ENCODE results near the gene VAV1. TPM values are rescaled to one million over a fixed set of nuclear protein-coding genes. Genes with fewer than 3 reads are reported as not detected.
A peak's percentile ranks its signal among the peaks of the same experiment; 100 is the strongest.

Gene VAV1
- total and polyA plus RNA-seq, 9 of the 15 experiments (the other 6 are each of a cell fraction or from before 2014, with no cell fraction given), result 0.46 to 20.1 (median 11.1) TPM

DNA sequence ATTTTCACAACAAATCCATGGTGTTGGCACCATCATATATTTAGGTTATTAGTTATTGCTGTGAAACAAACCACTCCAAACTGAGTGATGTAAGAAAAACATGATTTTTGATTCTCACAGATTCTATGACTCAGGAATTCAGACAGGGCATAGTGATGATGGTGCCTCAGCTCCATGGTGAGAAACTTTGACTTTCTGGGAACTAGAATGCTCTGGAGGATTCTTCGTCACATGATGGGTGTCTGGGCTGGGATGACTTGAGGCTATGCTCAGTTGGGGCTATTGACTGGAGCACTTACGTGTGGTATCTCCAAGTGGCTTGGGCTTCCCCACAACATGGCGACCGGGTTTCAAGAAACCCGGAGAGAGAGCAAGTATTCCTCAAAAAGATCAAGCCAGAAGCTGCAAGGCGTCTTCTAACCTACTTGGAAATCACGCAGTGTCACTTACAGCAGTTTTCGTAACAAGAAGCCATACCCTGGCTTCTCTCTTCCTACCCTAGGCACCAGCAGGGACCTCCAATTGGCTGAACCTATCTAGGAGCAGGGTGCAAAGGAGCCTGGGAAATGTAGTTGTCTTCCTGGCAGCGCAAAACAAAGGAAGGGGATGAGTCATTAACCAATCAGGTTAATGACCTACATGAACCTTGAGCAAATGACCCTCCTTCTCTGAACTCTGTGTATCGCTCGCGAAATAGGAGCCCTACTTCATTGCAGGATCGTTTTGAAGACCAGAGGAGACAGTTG, 22.4 kb downstream of the VAV1 start:
- no peak for FAIRE-seq
- peak; percentile 47; the same call in 2 of the 3 replicates for ATAC-seq
- intact Hi-C loops (cut with micrococcal nuclease), result no loop called here
- peaks cover 3% of the 10 kb centered on the region for H3K9me3 ChIP-seq (replicated peaks; ENCODE audit: control insufficient read depth, insufficient read depth, low read depth, low read length)
- ChIA-PET POLR2A (interaction anchor here (0.6 kb wide), 1 partner anchor 29 kb away, joined by 3 read pairs; no protein-coding TSS in a partner anchor), CTCF (ENCODE audit: low intra/inter-chr PET ratio) (no interaction called here)
- H3K4me1 ChIP-seq (replicated peaks in 1 of 2; ENCODE audit: control insufficient read depth in 2 of 2, insufficient read depth in 2 of 2, low read length in 2 of 2), result no peaks in the 10 kb centered on the region
- no peak overlapping the region for H3K4me3 ChIP-seq
- H3K27me3 ChIP-seq (ENCODE audit: control insufficient read depth in 2 of 2, insufficient read depth in 2 of 2, low read length in 2 of 2), result no peaks in the 10 kb centered on the region
- TF ChIP-seq ZNF766 (CRISPR knock-in tag; conservative IDR thresholded peaks at IDR 0.05) (peak; percentile 65; the same call in 1 of the 2 replicates), KAT8 (IDR thresholded peaks at IDR 0.05; ENCODE audit: low read depth) (no peak), FOXJ2 (tag; IDR thresholded peaks at IDR 0.05) (no peak), CBX3 (IDR thresholded peaks at IDR 0.05; ENCODE audit: borderline replicate concordance in 1 of 2, low read length in 2 of 2) (peak in 1 of 2 experiments; percentile 51; a peak in 1 of 3 replicates), YY1 (IDR thresholded peaks at IDR 0.05; ENCODE audit: borderline replicate concordance in 1 of 3, control insufficient read depth in 1 of 3, extremely low read depth in 1 of 3, insufficient read depth in 3 of 3, insufficient read length in 1 of 3, insufficient replicate concordance in 2 of 3, low read depth in 1 of 3, low read length in 2 of 3) (peak in 2 of 3 experiments; percentile 38 to 83), ZNF143 (CRISPR knock-in tag; IDR thresholded peaks at IDR 0.05) (peak; percentile 74), SIX5 (IDR thresholded peaks at IDR 0.05; ENCODE audit: borderline replicate concordance in 1 of 2, insufficient read depth in 1 of 2, low read depth in 1 of 2, low read length in 2 of 2) (peak in 1 of 2 experiments; percentile 22; a peak in 1 of 4 replicates), TRIM28 (IDR thresholded peaks at IDR 0.05) (peak; percentile 69; the same call in 1 of the 2 replicates), FOS (IDR thresholded peaks at IDR 0.05; ENCODE audit: extremely low read depth, insufficient read length) (peak; percentile 4), JUND (IDR thresholded peaks at IDR 0.05; ENCODE audit: borderline replicate concordance, low read depth, low read length) (peak; percentile 31; the same call in 1 of the 2 replicates), JUND (tag; IDR thresholded peaks at IDR 0.05; ENCODE audit: borderline replicate concordance, low read depth, low read length) (no peak), HCFC1 (IDR thresholded peaks at IDR 0.05; ENCODE audit: low read depth, low read length) (peak; percentile 68), HNRNPUL1 (IDR thresholded peaks at IDR 0.05; ENCODE audit: low read length) (no peak), FOSL1 (tag; conservative IDR thresholded peaks at IDR 0.05) (peak; percentile 30; the same call in 1 of the 2 replicates), POLR2G (IDR thresholded peaks at IDR 0.05; ENCODE audit: low read depth, low read length) (no peak)
- TF ChIP-seq, protein P1, sequence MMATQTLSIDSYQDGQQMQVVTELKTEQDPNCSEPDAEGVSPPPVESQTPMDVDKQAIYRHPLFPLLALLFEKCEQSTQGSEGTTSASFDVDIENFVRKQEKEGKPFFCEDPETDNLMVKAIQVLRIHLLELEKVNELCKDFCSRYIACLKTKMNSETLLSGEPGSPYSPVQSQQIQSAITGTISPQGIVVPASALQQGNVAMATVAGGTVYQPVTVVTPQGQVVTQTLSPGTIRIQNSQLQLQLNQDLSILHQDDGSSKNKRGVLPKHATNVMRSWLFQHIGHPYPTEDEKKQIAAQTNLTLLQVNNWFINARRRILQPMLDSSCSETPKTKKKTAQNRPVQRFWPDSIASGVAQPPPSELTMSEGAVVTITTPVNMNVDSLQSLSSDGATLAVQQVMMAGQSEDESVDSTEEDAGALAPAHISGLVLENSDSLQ (IDR thresholded peaks at IDR 0.05), result no peak
- no peak overlapping the region for H3K4me2 ChIP-seq (ENCODE audit: insufficient read depth, low read length)
- no peak overlapping the region for H2AFZ ChIP-seq (ENCODE audit: low read depth, low read length)
- 50% methylated on average over 12 of the region's 13 CpGs for WGBS (ENCODE audit: insufficient coverage, low coverage, missing lambda C conversion rate)
- in situ Hi-C loops (cut with MboI), result no loop called here
- no TSS peak for BruUV-seq (replicated peaks)
- no peak overlapping the region for H3K27ac ChIP-seq (ENCODE audit: extremely low read depth, low read depth, low read length)
- no peaks in the 10 kb centered on the region for H3K79me2 ChIP-seq (ENCODE audit: control insufficient read depth, insufficient read depth, low read length)
- H3K9ac ChIP-seq (ENCODE audit: insufficient read depth in 1 of 2, low read depth in 2 of 2, low read length in 2 of 2), result no peak overlapping the region
- no peaks in the 10 kb centered on the region for H3K9me1 ChIP-seq (ENCODE audit: control insufficient read depth, insufficient read depth, low read length)
- H3K36me3 ChIP-seq (ENCODE audit: control insufficient read depth, insufficient read depth, low read length), result no peaks in the 10 kb centered on the region
- H4K20me1 ChIP-seq (replicated peaks; ENCODE audit: control insufficient read depth, insufficient read depth, low read length), result no peaks in the 10 kb centered on the region
- DNase-seq (ENCODE audit: extremely low read depth in 1 of 4, low spot score in 3 of 4), result peak in 3 of 4 experiments; percentile 21 to 33 (median 23)

Measured in K562 (cell line).